GM21786 (cell line): ENCODE measurements around the gene CLDN19.
"Not testable (repeated sequence)": the region's sequence is repeated elsewhere in the genome, so short reads cannot be mapped to it uniquely, and the experiment has no call there.

Source experiments
- ATAC-seq: cut with Tn5 transposase; IDR thresholded peaks from one replicate; pipeline ENCODE4 v1.9.1; 2021; ENCODE audit not compliant: unreplicated experiment

The CLDN19 gene

GRCh38 chr1:42713293-42713692, 26.7 kb downstream of the CLDN19 start:
- no peak for ATAC-seq

GRCh38 chr1:42712808-42713207, 27.2 kb downstream of the CLDN19 start:
- not testable (repeated sequence) for ATAC-seq

GRCh38 chr1:42703888-42704464, 36.1 kb downstream of the CLDN19 start:
- no peak for ATAC-seq

GRCh38 chr1:42700006-42700405, 40.0 kb downstream of the CLDN19 start:
- no peak for ATAC-seq

- no peak for ATAC-seq
Measured at GRCh38 chr1:42698081-42698813, 41.8 kb downstream of the CLDN19 start.

DNA sequence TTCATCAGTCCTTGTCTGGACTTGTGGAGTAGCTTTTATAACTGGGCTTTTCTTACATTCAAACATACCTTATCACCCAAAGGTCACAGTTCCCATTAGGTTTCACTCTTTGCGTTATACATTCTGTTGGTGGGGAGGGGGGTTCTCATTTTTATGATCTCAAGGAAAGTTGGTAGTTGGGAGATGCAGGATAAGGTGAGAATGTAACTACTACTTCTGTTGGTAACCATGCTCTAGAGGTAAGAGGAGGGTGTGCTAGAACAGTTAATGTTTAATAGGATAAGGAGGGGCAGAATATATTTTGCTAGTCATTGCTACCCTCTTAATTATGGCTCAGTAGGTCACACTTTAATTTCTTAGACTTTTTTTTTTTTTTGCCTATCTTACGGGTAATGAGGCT, 47.1 kb downstream of the CLDN19 start:
- ATAC-seq = no peak

DNA sequence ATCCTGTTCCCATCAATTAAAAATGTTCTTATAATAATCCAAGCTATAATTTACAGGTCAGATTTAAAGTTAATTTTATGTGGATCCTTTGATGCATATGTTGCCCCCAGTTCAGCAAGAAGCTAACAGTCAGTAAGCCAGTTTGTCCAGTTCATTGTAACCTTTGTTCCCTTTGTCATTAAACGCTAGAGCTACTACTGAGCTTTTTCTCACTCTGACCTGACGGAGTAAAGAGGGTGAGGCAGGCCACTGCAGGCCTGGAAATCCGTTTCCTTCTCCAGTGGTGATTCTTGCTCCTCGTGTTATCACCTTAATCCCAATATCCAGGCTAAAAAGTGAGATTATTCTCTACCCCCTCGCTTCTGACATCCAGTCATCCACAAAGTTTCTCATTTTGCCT, 47.6 kb downstream of the CLDN19 start:
- ATAC-seq = no peak

GRCh38 chr1:42691157-42691498, 48.9 kb downstream of the CLDN19 start:
- ATAC-seq = no peak

DNA sequence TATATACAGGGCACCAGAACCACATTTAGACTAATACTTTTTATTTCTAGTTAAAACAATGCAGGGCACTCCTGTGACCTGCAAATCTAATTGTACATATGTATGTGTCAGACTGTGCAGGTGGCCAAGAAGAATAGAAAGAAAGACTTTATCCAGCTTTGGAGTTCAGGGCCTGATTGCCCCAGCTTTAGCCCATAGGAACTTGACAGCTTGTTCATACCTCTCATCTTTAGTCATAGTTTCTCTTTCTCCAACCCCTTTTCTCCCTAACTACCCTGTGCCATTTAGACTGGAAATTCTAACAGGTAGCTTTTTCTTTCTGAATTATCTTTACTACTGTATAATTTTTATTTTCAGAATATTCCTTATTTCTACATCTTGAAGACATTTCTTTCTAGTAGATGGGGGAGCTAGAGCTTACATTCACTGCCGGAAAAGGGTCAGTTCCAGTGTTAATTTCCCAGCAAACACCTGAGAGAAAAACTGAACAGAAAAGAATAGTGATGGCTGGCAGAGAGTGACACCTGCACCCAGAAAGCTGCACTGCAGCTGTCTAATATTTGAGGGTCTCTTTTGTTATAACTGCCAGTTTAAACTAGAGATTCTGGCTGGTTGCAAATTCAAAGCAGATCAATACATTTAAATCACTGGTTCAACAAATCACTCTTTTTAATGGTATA, 49.4 kb downstream of the CLDN19 start:
- ATAC-seq = no peak

DNA sequence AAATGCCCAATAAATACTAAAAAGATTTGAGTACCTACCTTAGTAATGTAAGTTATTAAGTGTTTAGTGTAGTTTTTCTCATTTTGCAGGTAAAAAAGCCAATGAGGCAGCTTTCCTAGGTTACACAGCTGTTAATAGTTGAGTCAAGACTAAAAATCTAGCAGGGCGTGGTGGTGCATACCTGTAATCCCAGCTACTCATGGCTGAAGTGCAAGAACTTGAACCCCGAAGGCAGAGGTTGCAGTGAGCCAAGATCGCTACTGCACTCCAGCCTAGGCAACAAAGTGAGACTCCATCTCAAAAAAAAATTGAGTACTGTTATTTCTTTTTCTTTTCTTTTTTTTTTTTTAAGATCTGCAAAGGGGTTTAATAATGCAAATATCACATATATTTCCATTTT, 50.1 kb downstream of the CLDN19 start:
- ATAC-seq = no peak

DNA sequence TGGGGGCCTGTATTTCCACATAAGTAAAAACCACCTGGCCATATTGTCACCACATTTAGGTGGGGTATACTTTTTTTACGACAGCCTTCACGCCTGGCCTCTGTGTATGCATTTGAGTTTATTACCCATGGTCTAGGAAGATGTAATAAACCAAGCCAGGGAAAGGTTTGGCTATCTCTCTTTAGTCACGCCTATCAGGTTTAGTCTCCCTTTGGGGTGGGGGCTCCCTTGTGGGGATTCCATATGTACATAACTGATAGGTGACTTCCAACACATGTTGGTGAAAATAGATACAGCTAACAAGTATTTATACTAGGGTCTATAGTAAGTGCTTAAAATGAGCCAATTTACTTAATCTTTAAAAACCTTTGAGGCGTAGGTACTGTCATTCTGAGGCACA, 53.6 kb downstream of the CLDN19 start:
- no peak for ATAC-seq

DNA sequence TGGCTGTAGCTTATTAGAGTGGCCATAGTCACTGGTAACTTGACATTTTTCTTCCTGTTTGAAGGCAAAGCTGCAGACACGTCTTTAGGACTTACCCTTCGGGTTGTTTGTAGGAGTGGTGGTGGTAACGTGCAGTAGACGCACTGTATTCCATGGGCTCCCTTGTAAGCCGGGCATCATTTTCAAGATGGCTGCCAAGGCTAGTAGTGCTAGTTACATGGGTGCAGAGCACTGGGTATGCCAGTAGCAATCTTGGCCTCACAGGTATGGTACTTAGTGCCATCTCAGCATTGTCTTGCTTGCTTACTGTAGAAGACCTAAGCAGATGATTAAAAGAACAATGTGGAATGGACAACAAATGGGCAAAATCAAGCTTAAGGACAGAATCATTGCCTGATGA, 55.9 kb downstream of the CLDN19 start:
- no peak for ATAC-seq
